Left hindlimb (tissue), 1 donor: ENCODE measurements around the gene KIRREL3.
"Not testable (repeated sequence)": the region's sequence is repeated elsewhere in the genome, so short reads cannot be mapped to it uniquely, and the experiment has no call there.

Experiments
- DNase-seq: peaks from one replicate; pipeline ENCODE4 v3.0.0-alpha.2; 2018

The KIRREL3 gene

DNA sequence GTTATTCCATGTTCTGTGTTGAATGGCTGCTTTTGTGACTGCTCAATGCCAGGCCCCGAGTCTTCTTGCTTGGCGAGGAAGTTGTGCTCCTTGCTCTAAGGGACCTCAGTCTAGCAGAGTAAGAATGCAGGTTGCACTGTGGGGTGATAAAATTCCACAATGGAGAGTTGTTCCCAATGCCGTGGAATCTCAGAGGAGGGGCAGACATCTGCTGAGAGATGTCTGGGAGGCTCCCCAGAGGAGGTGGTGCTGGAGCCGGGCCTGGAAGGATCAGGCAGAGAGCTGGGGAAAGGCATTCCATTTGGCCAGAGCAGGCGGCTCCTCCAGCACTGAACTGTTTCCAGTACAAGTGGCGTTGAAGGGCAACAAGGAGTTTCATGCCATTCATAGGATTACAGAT, 589.9 kb downstream of the KIRREL3 start:
- no peak for DNase-seq

DNA sequence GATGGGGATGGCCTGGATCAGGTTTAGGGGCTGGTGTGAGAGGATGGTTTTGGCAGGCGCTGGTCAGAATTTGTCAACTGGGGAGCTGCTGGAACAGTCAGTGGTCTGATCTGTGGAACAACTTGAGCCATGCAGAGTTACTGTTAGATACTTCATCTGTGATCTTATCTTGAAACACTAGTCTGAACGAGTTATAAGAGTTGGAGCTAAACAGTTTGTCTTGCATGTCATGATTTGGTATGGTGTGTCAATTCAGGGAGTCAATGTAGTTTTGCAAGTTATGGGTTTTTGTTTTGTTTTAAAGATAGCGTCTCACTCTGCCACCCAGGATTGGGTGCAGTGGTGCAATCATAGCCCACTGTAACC, 591.0 kb downstream of the KIRREL3 start:
- no peak for DNase-seq

DNA sequence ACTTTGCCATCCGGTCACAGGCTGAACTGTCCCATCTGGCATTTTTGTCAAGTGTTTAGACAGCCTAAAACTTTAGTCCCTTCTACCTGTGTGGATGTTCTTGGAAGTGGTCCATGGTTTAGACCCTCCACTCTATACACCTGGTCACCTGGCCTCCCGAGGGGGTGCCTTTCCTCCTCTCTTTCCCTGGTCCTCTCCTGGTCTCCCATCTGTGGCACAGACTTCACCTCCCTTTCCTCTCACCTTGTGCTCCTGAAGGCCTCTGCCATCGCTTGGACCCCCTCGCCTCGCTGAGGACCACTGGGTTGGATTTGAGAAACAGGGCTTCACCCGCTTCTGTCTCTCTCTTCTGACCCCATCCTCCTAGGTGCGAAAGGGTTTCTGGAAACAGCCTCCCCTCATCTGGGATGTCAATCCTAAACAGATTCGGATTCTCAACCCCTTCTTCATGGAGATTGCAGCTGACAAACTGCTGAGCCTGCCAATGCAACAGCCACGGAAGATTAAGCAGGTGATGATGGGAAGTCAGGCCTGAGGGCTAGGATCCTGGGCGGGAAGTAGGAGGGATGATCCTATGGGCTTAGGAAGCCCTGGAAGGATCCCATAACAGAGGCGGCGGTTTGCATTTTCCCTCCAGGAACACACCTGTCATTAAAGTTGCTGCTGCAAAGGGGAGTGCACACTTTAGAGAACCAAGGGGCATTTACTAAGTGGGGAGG, 591.5 kb downstream of the KIRREL3 start:
- DNase-seq = no peak

DNA sequence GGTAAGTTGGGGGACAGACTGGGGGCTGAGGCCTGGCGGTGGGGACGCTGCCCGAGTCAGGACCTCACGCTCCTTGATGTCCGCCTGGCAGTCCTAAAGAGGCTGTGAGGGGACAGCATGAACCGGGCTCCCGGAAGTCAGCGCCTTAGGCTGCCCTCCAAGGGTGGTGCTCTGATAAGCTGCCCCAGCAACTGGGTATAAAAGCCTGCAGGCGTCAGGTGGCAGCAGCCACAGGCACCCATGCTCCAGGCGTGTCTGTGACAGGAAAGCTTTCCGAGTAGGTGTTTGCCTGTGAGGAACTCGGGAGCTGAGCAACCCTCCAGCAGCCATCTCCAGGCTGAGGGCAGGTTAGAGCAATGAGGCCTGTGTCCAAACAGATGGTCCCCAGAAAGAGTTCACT, 592.1 kb downstream of the KIRREL3 start:
- DNase-seq = no peak

DNA sequence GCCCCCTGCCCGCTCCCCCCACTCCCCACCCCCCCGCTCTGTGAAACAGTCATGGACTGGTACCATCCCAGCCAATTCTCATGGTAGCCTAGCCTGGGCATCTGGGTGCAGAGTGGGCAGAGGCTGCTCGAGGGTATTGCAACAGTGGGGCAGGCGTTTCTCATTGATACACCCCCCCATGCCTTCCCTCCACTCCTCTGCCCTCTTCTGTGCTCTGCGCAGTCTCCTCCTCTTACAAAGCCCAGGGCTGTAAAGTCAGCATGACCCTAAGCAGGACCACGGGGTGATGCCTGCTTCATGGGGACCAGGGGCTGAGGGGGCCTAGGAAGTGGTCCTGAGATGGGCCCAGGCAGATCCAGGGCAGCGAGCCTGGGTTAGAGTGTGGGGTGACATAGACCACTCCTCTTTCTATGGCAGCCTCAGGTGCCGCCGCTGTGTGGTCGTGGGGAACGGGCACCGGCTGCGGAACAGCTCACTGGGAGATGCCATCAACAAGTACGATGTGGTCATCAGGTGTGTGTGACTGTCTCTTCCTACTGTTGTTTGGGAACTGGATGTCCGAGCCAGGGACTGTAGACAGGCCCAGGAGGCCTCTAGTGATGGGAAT, 592.8 kb downstream of the KIRREL3 start:
- DNase-seq = no peak

DNA sequence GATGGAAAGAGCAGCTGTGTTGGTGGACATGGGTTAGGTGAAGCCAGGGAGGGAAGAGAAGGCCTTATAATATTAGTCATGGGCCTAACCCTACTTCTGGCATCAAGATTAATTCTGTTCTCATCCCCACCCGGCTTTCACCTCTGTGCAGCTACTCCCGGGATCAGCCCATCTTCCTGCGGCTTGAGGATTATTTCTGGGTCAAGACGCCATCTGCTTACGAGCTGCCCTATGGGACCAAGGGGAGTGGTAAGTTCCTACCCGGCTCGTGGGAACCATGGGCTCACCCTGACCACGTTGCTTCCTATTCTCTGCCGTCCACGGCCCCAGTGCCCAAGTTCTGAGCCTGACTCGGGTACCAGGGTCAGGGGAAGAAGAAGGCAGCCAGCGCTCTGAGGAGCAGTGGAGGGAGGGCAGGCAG, 593.5 kb downstream of the KIRREL3 start:
- no peak for DNase-seq

DNA sequence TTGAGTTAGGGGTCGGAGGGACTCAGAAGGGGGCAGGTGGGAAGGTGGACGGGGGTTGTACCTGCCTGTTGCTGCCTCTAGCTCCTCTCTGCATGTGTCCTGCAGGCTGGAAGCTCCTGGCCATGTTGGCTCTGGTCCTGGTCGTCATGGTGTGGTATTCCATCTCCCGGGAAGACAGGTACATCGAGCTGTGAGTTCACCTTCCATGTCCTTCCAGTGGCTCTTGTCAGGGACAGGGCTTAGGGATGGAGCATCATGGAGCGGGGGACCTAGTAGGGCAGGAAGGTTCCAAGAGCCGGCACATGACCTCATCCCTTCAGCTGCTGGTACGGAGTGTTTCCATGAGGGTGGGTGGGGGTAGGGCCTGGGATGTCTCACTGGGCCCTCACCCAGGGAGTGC, 594.2 kb downstream of the KIRREL3 start:
- no peak for DNase-seq

DNA sequence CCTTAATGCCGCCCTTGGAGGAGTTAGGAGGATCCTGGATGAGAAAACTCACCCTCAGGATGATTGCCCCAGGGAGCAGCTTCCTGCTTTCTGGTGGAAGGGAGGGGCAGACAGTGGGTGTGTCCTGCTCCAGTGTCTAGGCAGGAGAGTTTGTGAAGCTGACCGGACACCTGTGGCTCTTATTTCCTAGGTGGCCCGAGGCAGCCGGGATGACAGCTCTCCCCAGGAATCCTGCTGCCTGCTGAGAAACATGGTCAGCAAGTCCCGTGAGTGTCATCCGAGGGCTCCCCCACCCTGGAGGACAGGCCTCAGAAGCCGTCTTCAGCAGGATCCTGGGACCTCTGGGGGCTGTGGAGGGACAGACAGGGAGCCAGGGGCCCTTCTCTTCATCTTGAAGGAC, 594.7 kb downstream of the KIRREL3 start:
- no peak for DNase-seq

DNA sequence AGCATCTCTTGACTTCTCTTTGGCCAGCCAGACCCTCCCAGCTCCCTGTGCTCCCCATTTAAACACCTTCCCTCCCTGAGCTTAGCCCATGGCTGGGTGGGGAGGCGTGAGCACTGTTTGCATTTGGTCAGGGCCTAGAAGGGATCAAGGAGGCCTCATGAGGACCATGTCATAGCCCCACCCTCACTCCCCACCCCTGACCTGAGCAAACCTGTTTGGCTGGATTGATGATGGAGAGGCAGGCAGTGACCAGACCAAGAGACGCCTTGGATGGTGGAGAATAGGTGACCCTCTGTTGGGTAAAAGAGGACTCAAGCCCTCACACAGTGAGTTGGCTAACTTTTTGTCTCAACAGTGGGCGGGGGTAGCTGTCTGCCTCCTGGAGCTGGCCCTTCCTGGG, 595.2 kb downstream of the KIRREL3 start:
- no peak for DNase-seq

DNA sequence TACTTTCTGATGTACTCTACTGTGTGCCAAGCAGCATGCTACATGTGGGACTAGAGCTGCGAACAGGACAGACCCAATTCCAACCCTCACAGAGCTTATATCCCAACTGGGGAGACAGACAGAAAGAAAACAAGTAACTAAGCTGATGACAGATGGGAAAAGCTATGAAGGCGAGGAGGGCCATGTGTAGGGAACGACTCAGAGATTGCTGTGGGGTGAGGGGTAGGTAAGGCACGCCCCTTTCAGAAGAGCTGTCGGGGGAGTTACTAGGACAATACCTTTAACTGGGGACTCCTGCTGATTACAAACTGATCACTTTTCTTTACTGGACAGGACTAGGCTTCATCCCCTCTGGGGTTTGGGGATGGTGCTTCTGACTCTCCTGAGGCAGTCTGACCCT, 596.2 kb downstream of the KIRREL3 start:
- DNase-seq = no peak

DNA sequence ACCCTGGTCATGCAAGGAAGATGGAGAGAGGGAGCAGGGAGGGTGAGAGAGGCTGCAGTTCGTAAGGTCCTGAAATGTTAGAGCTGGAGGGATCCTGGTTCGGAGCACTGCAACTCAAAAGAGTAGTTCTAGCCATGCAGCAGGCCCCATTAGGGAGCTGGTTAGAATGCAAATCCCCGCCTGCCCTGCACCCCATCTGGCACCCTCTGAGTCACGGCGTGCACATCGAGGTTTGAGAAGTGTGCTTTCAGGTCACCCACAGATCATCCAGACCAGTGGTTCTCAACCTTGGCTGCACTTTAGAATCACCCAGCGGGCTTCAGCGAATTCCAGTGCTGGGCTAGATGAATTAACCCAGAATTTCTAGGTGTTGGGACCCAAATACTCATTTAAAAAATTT, 596.9 kb downstream of the KIRREL3 start:
- DNase-seq = no peak

DNA sequence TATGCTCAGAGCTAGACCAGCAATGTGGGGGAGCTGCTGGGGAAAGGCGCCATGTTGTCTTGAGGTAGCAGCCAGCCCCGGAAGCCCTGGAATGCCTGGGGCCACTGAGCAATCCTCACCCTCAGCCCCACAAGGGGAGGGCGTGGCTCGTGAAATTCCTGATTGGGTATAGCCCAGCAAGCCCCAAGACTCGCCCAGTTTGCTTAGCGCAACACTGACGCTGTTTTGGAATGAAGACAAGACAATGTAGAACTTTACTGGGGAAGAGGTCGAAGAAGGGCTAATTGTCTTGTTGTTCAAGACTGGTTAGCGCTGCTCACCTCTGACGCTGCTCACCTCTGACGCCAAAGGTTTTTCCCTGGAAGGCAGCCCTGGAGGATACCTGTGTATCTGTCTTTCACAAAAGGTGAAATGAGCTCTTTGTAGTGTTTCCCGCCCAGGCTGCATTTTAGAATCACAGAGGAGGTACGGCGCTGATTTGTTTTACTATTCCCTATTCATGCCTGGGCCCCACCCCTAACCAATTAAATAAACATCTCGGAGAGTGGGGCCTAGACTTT, 597.5 kb downstream of the KIRREL3 start:
- DNase-seq = no peak

DNA sequence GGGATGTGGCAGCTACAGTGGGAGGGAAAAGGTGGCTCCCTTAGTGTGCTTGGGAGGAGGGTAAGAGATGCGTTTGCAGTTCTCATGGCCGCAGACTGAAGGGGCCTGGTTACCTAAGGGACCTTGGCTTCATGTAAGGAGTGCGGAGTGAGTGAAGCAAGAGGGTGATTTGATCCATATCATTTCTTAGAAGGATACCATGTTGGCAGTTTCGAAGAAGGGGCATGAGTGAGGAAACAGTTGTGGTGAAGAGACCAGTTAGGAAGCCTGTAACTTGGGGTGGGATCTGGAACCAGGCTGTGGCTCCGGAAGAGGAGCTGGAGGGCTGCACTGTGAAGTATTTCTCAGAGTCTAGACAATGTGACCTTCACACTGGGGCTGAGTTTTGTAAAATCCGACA, 600.1 kb downstream of the KIRREL3 start:
- DNase-seq = no peak

DNA sequence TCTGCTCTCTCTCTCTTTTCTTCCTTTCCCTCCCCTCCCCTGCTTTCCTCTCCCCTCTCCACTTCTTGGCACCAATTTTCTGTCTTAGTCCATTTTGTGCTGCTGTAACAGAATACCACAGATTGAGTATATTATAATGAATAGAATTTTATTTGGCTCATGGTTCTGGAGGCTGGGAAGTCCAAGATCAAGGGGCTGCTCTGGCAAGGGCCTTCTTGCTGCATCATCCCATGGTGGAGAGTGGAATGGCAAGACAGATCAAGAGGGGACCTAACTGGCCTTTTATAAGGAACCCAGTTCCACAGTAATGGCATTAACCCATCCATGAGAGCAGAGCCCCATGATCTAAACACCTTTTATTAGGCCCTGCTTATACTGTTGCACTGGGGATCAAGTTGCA, 600.6 kb downstream of the KIRREL3 start:
- DNase-seq = no peak

DNA sequence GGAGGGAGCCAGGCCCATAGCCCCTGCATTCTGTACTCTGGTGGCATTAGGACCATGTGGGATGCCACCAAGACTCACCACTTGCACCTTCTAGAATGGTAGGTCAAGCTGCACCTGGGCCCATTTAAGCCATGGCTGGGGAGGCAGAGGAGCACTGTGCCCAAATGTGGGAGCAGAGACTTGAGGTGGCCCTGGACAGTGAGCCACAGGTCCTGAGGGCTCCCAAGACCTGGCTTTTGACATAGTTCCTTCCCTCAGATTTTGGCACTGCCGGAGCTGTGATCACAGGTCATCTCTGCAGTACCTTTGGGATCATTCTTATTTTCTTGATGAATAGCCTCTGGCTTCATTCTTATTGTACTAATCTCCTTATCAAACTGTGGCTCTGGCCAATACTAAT, 601.8 kb downstream of the KIRREL3 start:
- DNase-seq = no peak

DNA sequence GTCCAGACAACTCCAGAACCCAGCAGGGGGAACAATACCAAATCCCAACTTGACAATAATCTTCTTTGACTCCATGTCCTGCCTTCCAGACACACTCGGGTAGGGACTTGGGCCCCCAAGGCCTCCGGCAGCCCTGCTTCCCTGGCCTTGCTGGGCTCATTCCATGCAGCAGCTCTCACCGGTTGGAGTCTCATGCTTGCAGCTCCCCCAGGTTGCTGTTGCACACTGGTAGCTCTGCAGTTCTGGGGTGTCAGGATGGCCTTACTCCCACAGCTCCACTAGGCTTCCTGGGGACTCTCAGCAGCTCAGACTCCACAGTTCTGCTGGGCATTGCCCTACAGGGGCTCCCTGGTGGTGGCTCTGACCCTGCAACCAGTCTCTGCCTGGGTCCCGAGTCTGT, 602.3 kb downstream of the KIRREL3 start:
- no peak for DNase-seq

DNA sequence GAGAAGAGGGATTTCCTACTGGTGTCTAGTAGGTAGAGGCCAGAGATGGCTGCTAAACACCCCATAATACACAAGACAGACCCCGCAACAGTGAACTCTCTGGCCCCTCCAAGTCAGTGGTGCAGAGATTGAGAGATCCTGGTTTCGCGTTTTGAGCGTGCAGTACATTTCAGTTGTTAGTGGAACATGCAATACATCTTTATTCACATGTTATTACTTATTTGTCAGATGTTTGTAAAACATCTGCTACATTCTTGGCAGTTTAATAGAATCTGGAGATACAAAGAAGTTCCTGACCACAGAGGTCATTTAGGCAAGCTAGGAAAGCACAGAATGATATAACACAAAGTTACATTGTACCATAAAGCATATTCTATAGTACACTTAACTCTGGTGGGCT, 603.6 kb downstream of the KIRREL3 start:
- no peak for DNase-seq

DNA sequence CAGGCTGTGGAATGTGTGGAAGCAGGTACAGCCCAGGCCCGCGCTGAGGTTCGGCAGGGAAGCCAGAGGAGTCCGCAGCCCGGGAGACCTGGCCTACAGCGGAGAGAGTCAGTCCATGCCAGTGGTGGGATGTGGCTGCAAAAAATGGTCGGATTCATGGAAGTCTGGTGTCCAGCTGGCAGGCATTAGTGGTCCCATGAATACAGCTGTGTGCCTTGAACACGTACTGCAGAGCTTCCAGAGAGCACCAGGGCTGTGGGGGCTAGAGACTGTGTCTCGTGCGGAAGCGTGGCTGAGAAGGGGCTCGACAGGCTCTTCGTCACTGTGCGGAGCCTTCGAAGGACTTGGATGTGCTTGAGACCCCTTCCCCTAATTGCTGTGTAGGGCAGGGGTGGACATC, 604.3 kb downstream of the KIRREL3 start:
- DNase-seq = not testable (repeated sequence)

DNA sequence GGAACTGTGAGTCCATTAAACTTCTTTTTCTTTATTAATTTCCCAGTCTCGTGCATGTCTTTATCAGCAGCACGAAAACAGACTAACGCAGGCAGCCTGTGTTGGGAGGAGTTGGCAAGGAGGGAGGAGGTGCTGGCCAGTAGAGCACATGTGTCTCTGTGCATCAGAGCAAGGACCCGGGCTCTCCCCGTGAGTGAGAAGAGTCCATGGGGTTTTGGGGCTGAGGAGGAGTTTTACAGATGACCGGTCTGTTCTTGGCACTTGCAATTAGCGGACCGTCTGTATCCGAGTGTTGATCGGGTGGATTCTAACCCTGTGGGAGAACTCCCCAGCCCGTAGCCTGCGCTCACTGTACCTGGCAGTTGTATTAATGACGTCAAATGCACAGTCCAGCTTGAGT, 604.8 kb downstream of the KIRREL3 start:
- not testable (repeated sequence) for DNase-seq

DNA sequence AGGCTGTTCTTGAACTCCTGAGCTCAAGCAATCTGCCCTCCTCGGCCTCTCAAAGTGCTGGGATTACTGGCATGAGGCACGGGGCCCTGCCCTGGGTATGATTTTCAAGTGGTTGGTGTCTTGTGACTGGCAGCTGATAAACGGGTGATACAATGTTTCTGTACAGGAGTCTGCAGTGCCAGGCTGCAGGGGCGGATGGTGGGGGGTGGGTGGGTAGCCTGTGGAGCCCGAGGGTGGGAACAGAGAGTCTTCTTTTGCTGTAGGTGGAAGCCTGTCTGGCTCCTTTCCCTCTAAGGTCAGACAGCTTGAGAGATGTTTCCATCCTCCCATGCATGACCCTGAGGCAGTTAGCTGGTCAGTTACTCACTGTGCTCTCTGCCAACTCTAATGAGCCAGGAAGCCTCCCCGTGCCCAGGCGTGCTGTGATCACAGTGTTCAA, 605.9 kb downstream of the KIRREL3 start:
- DNase-seq = not testable (repeated sequence)

DNA sequence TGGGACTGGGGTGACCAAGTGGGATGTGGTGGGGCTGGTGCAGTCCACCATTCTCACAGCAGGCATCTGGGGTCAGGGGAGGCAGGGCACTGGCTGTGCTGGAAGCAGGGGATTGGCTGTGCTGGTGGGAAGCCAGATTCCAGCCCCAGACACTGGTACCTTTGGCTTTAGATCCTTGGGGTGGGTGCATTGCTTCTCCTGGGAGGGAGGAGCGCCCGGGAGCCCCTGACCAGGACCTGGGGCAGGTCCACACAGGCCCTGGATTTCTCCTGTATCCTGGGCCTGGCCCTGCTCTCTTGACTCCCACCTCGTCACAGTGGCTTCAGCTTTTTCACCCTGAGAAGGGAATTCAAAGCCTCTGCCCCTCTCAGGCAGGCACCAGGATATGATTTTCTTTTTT, 606.5 kb downstream of the KIRREL3 start:
- no peak for DNase-seq

DNA sequence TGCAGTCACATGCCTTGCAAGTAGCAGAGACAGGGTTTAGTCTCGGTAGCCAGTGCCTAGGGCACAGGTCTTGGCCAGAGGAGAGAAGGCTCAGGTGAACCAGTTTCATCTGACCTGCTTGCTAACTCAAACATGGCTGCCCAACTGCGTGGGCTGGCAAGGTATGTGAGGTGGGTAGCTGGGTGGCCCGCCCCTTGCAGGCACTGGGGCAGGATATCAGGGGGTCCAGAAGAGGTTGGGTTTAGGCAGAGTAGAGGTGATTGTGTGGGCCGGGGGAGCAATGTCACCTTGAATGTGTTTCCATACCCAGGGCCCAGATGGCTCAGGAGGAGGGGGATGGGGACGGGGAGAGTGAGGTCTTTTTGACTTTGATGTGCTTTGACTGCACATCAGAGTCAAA, 607.4 kb downstream of the KIRREL3 start:
- no peak for DNase-seq

DNA sequence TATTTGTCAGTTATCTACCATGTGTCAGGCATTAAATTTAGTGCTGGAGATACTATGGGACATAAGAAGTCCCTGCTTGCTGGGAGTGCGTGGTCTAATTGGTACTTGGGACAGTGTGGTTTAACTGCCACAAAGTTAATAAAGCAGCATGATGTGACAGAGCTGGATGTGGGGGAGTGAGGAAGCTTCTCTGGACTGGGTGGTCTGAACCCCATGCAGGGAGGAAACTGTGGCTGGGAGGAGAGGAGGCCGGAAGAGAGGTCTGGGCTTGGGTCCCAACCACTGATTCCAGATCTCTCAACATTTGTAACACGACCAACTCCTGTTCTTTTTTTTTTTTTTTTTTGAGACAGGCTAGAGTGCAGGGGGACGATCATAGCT, 607.9 kb downstream of the KIRREL3 start:
- no peak for DNase-seq

DNA sequence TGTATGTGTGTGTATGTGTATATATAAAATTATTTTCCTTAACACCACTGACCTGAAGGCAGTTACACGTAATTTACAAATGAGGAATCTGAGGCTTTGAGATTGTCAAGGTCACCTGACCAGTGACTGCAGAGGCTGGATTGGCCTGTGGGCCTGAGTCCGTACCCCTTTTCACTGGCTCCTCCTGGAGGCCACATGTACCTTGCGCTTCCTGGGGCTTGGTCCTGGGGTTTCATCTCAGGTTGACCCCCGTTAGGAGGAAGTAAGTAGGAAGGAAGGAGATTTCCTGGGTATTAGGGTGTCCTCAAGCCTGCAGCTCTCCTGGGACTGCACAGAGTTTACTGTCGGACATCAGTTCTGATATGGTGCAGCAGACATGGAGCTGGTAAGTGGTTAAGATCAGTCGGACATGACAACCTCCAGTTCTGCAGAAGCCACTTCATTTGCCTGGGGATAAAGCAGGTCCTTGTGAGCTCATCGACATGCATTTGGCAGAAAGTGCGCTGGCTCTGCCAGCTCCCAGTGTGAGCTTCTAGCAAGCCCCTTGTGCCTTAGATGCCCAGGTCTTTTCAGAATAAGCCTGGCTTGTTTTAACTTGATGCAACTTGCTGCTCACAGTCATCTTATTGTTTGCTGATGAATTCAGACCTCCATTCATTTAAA, 608.5 kb downstream of the KIRREL3 start:
- no peak for DNase-seq
